ENCODE measurements around the gene TUBB3.

TUBB3 gene

DNA sequence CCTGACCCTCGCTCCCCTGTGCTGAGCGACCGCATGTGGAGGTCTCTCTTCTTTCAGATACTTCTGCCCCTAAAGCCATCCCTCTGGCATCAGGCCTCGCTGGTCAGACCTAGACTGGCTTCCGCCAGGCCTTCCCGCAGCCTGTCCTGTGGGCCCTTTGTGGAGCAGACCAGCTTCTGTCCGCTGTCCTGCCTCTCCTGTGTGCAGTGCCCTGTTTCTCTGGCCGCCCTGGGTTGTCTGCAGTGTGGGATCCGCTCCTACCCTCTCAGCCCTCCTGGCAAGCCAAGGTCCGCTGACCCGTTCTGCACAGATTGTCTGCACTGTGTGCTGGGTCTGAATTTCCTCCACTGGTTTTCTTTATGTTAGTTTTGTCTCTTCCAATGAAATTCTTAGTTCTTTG is 25.9 kb upstream of the TUBB3 start:
- Histone ChIP-seq H3K9me3 (ENCODE audit: low read depth, low read length) (no peaks in the 10 kb centered on the region), H3K9ac (ENCODE audit: insufficient read length) (no peak overlapping the region), H3K4me3 (no peak overlapping the region), H3K36me3 (ENCODE audit: insufficient read depth, low read length) (peaks cover 17% of the 10 kb centered on the region; the same call in 1 of the 2 replicates), H3K27ac (no peak overlapping the region)
- TF ChIP-seq FOXP2 (optimal IDR thresholded peaks at IDR 0.05; ENCODE audit: control extremely low read depth, extremely low read length, insufficient read depth) (no peak), EZH2 (IDR thresholded peaks at IDR 0.05) (no peak), POLR2AphosphoS5 (IDR thresholded peaks at IDR 0.05; ENCODE audit: borderline replicate concordance, low read depth, low read length) (no peak)
- DNase-seq (ENCODE audit: low read depth, low spot score) = no peak

- TF ChIP-seq POLR2AphosphoS5 (IDR thresholded peaks at IDR 0.05; ENCODE audit: borderline replicate concordance, low read depth, low read length) (no peak), FOXP2 (optimal IDR thresholded peaks at IDR 0.05; ENCODE audit: control extremely low read depth, extremely low read length, insufficient read depth) (no peak), EZH2 (IDR thresholded peaks at IDR 0.05) (no peak)
- Histone ChIP-seq H3K4me3 (no peak overlapping the region), H3K36me3 (ENCODE audit: insufficient read depth, low read length) (peaks cover 14% of the 10 kb centered on the region; the same call in 1 of the 2 replicates), H3K9me3 (ENCODE audit: low read depth, low read length) (no peaks in the 10 kb centered on the region), H3K9ac (ENCODE audit: insufficient read length) (no peak overlapping the region), H3K27ac (no peak overlapping the region)
- no peak for DNase-seq (ENCODE audit: low read depth, low spot score)
Measured at GRCh38 chr16:89898201-89898967, 24.8 kb upstream of the TUBB3 start.

DNA sequence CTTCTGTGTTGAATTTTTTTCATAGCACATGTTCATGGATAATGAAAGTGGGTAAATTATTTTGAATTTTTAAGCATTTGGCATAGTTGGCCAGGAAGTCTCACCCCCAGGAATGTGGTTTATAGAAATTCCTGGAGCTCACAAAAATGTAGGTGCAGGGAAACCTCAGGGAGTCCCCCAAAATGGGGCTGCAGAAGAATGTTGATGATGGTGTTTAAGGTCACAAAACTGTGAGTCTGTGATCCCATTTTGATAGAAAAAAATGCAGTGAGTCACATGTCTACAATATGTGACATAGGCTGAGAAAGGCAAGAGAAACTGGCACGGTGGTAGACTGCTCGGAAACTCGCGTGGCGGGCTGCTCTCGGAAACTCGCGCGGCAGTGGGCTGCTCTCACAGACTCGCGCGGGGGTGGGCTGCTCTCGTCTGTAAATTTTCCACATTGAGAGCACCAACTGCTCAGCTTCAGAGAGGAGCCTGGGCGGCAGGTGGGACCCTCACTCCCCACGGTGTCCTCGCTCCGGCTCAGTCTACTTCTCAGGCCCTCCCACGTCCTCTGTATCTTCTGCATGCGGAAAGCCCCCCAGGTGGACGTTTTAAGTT is 23.2 kb upstream of the TUBB3 start:
- Histone ChIP-seq H3K36me3 (ENCODE audit: insufficient read depth, low read length) (peaks cover 14% of the 10 kb centered on the region; the same call in 1 of the 2 replicates), H3K9ac (ENCODE audit: insufficient read length) (no peak overlapping the region), H3K9me3 (ENCODE audit: low read depth, low read length) (no peaks in the 10 kb centered on the region), H3K4me3 (no peak overlapping the region), H3K27ac (no peak overlapping the region)
- no peak for DNase-seq (ENCODE audit: low read depth, low spot score)
- no peak for TF ChIP-seq POLR2AphosphoS5 (IDR thresholded peaks at IDR 0.05; ENCODE audit: borderline replicate concordance, low read depth, low read length)
- TF ChIP-seq FOXP2 (optimal IDR thresholded peaks at IDR 0.05; ENCODE audit: control extremely low read depth, extremely low read length, insufficient read depth) = no peak
- no peak for TF ChIP-seq EZH2 (IDR thresholded peaks at IDR 0.05)

DNA sequence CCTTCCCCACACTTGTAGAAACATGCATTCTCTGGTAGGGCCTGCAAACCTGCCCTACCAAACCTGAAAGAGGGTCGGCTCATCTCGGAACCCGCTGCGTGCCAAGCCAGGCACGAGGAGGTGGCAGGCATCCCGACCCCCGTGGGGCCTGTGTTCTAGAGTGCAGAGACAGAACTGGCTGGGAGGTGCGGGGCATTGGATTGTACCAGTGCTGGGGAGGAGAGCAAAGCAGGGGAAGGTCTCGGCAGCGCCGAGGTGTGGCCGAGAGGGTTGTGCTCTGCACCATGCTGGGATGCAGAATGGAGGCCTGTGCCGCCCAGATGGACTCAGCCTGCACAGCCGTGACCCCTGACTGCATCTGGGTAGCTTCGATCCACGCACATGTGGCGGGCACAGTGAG is 22.3 kb upstream of the TUBB3 start:
- Histone ChIP-seq H3K36me3 (ENCODE audit: insufficient read depth, low read length) (peaks cover 14% of the 10 kb centered on the region; the same call in 1 of the 2 replicates), H3K9ac (ENCODE audit: insufficient read length) (no peak overlapping the region), H3K9me3 (ENCODE audit: low read depth, low read length) (no peaks in the 10 kb centered on the region), H3K27ac (no peak overlapping the region), H3K4me3 (no peak overlapping the region)
- no peak for DNase-seq (ENCODE audit: low read depth, low spot score)
- no peak for TF ChIP-seq EZH2 (IDR thresholded peaks at IDR 0.05)
- TF ChIP-seq POLR2AphosphoS5 (IDR thresholded peaks at IDR 0.05; ENCODE audit: borderline replicate concordance, low read depth, low read length) = no peak
- no peak for TF ChIP-seq FOXP2 (optimal IDR thresholded peaks at IDR 0.05; ENCODE audit: control extremely low read depth, extremely low read length, insufficient read depth)

- no peak for TF ChIP-seq EZH2 (IDR thresholded peaks at IDR 0.05)
- TF ChIP-seq FOXP2 (optimal IDR thresholded peaks at IDR 0.05; ENCODE audit: control extremely low read depth, extremely low read length, insufficient read depth) = no peak
- TF ChIP-seq POLR2AphosphoS5 (IDR thresholded peaks at IDR 0.05; ENCODE audit: borderline replicate concordance, low read depth, low read length) = no peak
- Histone ChIP-seq H3K27ac (no peak overlapping the region), H3K36me3 (ENCODE audit: insufficient read depth, low read length) (peaks cover 18% of the 10 kb centered on the region; the same call in 1 of the 2 replicates), H3K9ac (ENCODE audit: insufficient read length) (no peak overlapping the region), H3K4me3 (no peak overlapping the region), H3K9me3 (ENCODE audit: low read depth, low read length) (no peaks in the 10 kb centered on the region)
- no peak for DNase-seq (ENCODE audit: low read depth, low spot score)
Measured at GRCh38 chr16:89902980-89903379, 20.2 kb upstream of the TUBB3 start.

- no peak for DNase-seq (ENCODE audit: low read depth, low spot score)
- H3K4me3 ChIP-seq = no peak overlapping the region
- no peak for TF ChIP-seq FOXP2 (optimal IDR thresholded peaks at IDR 0.05; ENCODE audit: control extremely low read depth, extremely low read length, insufficient read depth)
- TF ChIP-seq EZH2 (IDR thresholded peaks at IDR 0.05) = no peak
- TF ChIP-seq POLR2AphosphoS5 (IDR thresholded peaks at IDR 0.05; ENCODE audit: borderline replicate concordance, low read depth, low read length) = no peak
- no peak overlapping the region for H3K9ac ChIP-seq (ENCODE audit: insufficient read length)
- no peak overlapping the region for H3K27ac ChIP-seq
- no peaks in the 10 kb centered on the region for H3K9me3 ChIP-seq (ENCODE audit: low read depth, low read length)
- H3K36me3 ChIP-seq (ENCODE audit: insufficient read depth, low read length) = peaks cover 15% of the 10 kb centered on the region; the same call in 1 of the 2 replicates
Measured at GRCh38 chr16:89903908-89904515, 19.1 kb upstream of the TUBB3 start.

GRCh38 chr16:89904606-89905510 is 18.3 kb upstream of the TUBB3 start:
- H3K9ac ChIP-seq (ENCODE audit: insufficient read length) = no peak overlapping the region
- H3K27ac ChIP-seq = no peak overlapping the region
- no peak for DNase-seq (ENCODE audit: low read depth, low spot score)
- H3K36me3 ChIP-seq (ENCODE audit: insufficient read depth, low read length) = peaks cover 12% of the 10 kb centered on the region; the same call in 1 of the 2 replicates
- no peaks in the 10 kb centered on the region for H3K9me3 ChIP-seq (ENCODE audit: low read depth, low read length)
- H3K4me3 ChIP-seq = no peak overlapping the region
- TF ChIP-seq EZH2 (IDR thresholded peaks at IDR 0.05) = no peak
- no peak for TF ChIP-seq FOXP2 (optimal IDR thresholded peaks at IDR 0.05; ENCODE audit: control extremely low read depth, extremely low read length, insufficient read depth)
- no peak for TF ChIP-seq POLR2AphosphoS5 (IDR thresholded peaks at IDR 0.05; ENCODE audit: borderline replicate concordance, low read depth, low read length)

Data from SK-N-MC (cell line).